ENCODE measurements around the gene ZIC4. TPM values are rescaled to one million over a fixed set of nuclear protein-coding genes. Genes with fewer than 3 reads are reported as not detected.

ZIC4 gene
- total RNA-seq = not detected in 2 replicates

GRCh38 chr3:147406028-147406931, at the start of gene ZIC4:
ZIC4 (minus strand) TSS chr3:147406543; CDS start chr3:147402797, 3,746 bp downstream.

DNA sequence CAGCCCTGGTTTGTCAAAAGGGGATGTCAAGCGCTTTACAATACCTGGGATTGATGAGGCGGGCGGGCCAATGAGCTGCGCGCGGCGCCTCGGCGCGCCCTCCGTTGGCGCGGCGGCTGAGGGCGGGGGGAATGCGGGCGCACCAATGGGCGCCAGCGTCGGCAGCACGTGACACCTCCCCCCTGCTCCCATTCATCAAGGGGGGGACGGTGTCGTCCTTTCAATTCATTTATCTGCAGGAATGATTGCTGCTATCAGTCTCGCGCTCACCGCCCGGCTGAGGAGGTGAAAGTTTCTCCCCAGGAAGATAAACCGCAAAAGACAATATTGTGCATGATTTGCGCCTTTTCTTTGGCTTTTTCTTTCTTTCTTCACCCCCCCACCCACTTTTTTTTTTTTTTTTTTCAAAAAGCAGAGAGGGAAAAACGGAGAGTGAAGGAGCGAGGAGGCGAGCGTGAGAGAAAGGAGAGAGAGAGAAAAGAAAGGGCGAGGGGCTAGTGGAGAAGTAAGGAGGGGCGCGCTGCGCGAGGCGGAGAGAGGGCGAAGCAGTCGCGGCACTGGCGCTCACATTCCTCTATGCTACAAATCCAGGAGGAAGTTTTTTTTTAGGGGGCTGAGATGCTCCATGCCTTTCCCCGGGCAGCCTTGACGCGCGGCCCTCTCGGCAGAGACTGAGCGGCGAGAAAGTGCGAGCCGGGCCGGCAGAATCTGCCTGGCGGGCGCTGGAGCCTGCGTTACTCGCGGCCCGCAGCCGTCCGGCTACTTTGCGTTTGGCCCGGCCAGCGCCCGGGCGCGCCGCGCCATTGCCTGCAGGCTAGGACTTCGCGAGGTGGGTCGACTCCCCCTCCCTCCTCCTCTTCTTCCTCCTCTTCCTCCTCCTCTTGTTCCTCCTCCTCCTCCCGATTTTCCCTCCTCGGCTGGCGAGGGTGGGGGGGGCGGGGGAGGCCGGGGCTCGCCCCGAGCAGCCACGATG, 3.1 kb upstream of the ZIC4 start, which contains the start of gene ZIC1:
ZIC1 (plus strand) TSS at position 223 of the 973 bp plus-strand sequence; CDS start at position 971, 748 bp downstream.

Other genes starting within 250 kb of the ZIC4 start
- 0.29 TPM in 1 of 2 replicates, not detected in the other for gene ZIC1, start 2.8 kb upstream of the ZIC4 start, total RNA-seq